HCT116 (cell line): ENCODE data around the gene CILP2. TPM values are rescaled to one million over a fixed set of nuclear protein-coding genes. Genes with fewer than 3 reads are reported as not detected.

Source experiments
- ATAC-seq: fragments of 200-7000 bp; cut with Tn5 transposase; 2 replicates; pipeline ENCODE4 v1.9.1; 2020; ENCODE audit warnings: mild to moderate bottlenecking, moderate library complexity
- BruUV-seq: library from RNA; stranded (reverse); fragments of 400-500 nt; replicated peaks from 2 replicates; lab custom pipeline; 2021; lab: Mats Ljungman, UMichigan
- CTCF ChIA-PET: fragments of 300-600 bp; sonication (Branson Sonifier 250); formaldehyde crosslinking; loops from one replicate; lab custom pipeline; 2021; ENCODE audit warnings: antibody characterized with exemption; lab: Charles Lee
- POLR2A ChIA-PET: fragments of 300-600, 350-600 bp; sonication (Branson Sonifier 250); formaldehyde crosslinking; loops from one replicate; lab custom pipeline; 2021; ENCODE audit warnings: antibody characterized with exemption; lab: Charles Lee
- RAD21 ChIA-PET, 2 experiments: fragments of 300-600 bp; sonication (Branson Sonifier 250); formaldehyde crosslinking; loops; one replicate each; lab custom pipeline; 2023; ENCODE audit warnings: low total read pairs in 2 of 2; ENCODE audit not compliant: uncharacterized antibody in 2 of 2, unreplicated experiment in 2 of 2, low non-redundant PET in 1 of 2; lab: Charles Lee
- DNase-seq: peaks from one replicate; pipeline ENCODE4 v3.0.0-alpha.2; 2010; ENCODE audit warnings: low read depth, low spot score
- H2AFZ ChIP-seq: fragments of 200-600 bp; shearing (Covaris generic), sonication (generic); 2 replicates; pipeline ENCODE4 v1.6.1; 2017; ENCODE audit warnings: low read depth, mixed run types, mixed read lengths, antibody characterized with exemption, low read length; ENCODE audit not compliant: poor library complexity, severe bottlenecking
- H3K27ac ChIP-seq: 2 replicates; pipeline ENCODE4 v1.5.1; 2012; ENCODE audit warnings: low read depth, low read length
- H3K27me3 ChIP-seq: fragments of 200-600 bp; sonication (generic); 2 replicates; pipeline ENCODE4 v1.6.1; 2016; ENCODE audit warnings: mixed run types, low read length, mixed read lengths; ENCODE audit not compliant: insufficient read depth
- H3K36me3 ChIP-seq, 2 experiments: fragments of 200-500 bp in 1 of 2; fragments of 200-600 bp in 1 of 2; sonication (Bioruptor generic) in 1 of 2; sonication (generic) in 1 of 2; 2 replicates each; pipeline versions ENCODE4 v1.5.1 to v1.6.1; 2014 to 2016; ENCODE audit warnings: low read length in 2 of 2, inconsistent platforms in 1 of 2, mixed read lengths in 1 of 2, mixed run types in 1 of 2; ENCODE audit not compliant: insufficient read depth in 2 of 2, control insufficient read depth in 1 of 2
- H3K4me1 ChIP-seq, 2 experiments: fragments of 200-600 bp in 1 of 2; sonication (generic) in 1 of 2; 2 replicates each; pipeline versions ENCODE4 v1.5.1 to v1.6.1; 2012 to 2017; ENCODE audit warnings: low read length in 2 of 2, inconsistent platforms in 1 of 2, mild to moderate bottlenecking in 1 of 2, mixed read lengths in 1 of 2, mixed run types in 1 of 2, moderate library complexity in 1 of 2; ENCODE audit not compliant: insufficient read depth in 2 of 2, control insufficient read depth in 1 of 2
- H3K4me2 ChIP-seq: fragments of 200-600 bp; sonication (generic); 2 replicates; pipeline ENCODE4 v1.6.1; 2017; ENCODE audit warnings: mixed run types, low read length, mixed read lengths
- H3K4me3 ChIP-seq, 2 experiments: fragments of 200-600 bp in 1 of 2; sonication (generic) in 1 of 2; replicated peaks in 1 of 2; 2 replicates each; pipeline ENCODE4 v1.5.1; 2011 to 2016; ENCODE audit warnings: low read length in 2 of 2, control low read depth in 1 of 2, low read depth in 1 of 2, mild to moderate bottlenecking in 1 of 2, mixed read lengths in 1 of 2, mixed run types in 1 of 2
- H3K79me2 ChIP-seq: fragments of 200-600 bp; sonication (generic); 2 replicates; pipeline ENCODE4 v1.6.1; 2017; ENCODE audit warnings: mild to moderate bottlenecking, mixed run types, low read length, moderate library complexity, mixed read lengths; ENCODE audit not compliant: insufficient read depth
- H3K9ac ChIP-seq: fragments of 200-600 bp; sonication (generic); 2 replicates; pipeline ENCODE4 v1.6.1; 2016; ENCODE audit warnings: low read length, mixed read lengths
- H3K9me2 ChIP-seq: fragments of 200-600 bp; sonication (generic), shearing (Covaris generic); 2 replicates; pipeline ENCODE4 v1.6.1; 2017; ENCODE audit warnings: mixed run types, mild to moderate bottlenecking, moderate library complexity; ENCODE audit not compliant: insufficient read depth
- H3K9me3 ChIP-seq, 2 experiments: fragments of 200-500 bp in 1 of 2; fragments of 200-600 bp in 1 of 2; sonication (Bioruptor generic) in 1 of 2; sonication (generic) in 1 of 2; 2 replicates each; pipeline ENCODE4 v1.6.1; 2014 to 2017; ENCODE audit warnings: low read length in 2 of 2, mixed read lengths in 2 of 2, inconsistent platforms in 1 of 2, low read depth in 1 of 2, mild to moderate bottlenecking in 1 of 2, mixed run types in 1 of 2, moderate library complexity in 1 of 2; ENCODE audit not compliant: control insufficient read depth in 1 of 2, insufficient read depth in 1 of 2
- H4K20me1 ChIP-seq: fragments of 200-600 bp; sonication (generic), shearing (Covaris generic); 2 replicates; pipeline ENCODE4 v1.6.1; 2017; ENCODE audit warnings: mixed run types, mild to moderate bottlenecking, moderate library complexity; ENCODE audit not compliant: insufficient read depth
- CTCF ChIP-seq, 3 experiments: fragments of 200-600 bp in 1 of 3; sonication (generic) in 1 of 3; IDR thresholded peaks in 2 of 3; conservative IDR thresholded peaks in 1 of 3; 2 replicates each; pipeline ENCODE4 v1.5.1; 2012 to 2017; ENCODE audit warnings: low read depth in 2 of 3, low read length in 2 of 3, antibody characterized with exemption in 1 of 3, borderline replicate concordance in 1 of 3, control low read depth in 1 of 3, mild to moderate bottlenecking in 1 of 3, mixed read lengths in 1 of 3, mixed run types in 1 of 3, moderate library complexity in 1 of 3; ENCODE audit not compliant: insufficient read depth in 1 of 3
- POLR2A ChIP-seq: IDR thresholded peaks from 2 replicates; pipeline ENCODE4 v1.7.0; 2011; ENCODE audit warnings: borderline replicate concordance; ENCODE audit not compliant: insufficient read depth, insufficient read length; ENCODE audit errors: extremely low read depth
- intact Hi-C: fragments of 100-400 bp; cut with micrococcal nuclease; formaldehyde crosslinking; loops from 2 replicates; pipeline ENCODE4 v1.10.0; 2022
- total RNA-seq: library from RNA; stranded (reverse); gene quantifications from one replicate; pipeline ENCODE4 v1.2.1, GENCODE V29; 2021; ENCODE audit not compliant: unreplicated experiment

CILP2 gene
- total RNA-seq, 1 experiment from 2014 or later: 13.1 TPM

GRCh38 chr19:19493841-19494546 lies 44.1 kb upstream of the CILP2 start:
- intact Hi-C loops: loop anchor here (5.0 kb wide), 1 partner anchor 347 kb away; no protein-coding TSS in a partner anchor
- RAD21 ChIA-PET: no interaction called here

More at GRCh38 chr19:19493841-19494546, 44.1 kb upstream of the CILP2 start:
- H3K4me3 ChIP-seq: no peak overlapping the region
- peak in 1 of 3 experiments; percentile 15; a peak in 2 of 6 replicates for TF ChIP-seq CTCF (IDR thresholded peaks at IDR 0.05 in 2 of 3, conservative IDR thresholded peaks at IDR 0.05 in 1 of 3; ENCODE audit: borderline replicate concordance in 1 of 3, insufficient read depth in 1 of 3, low read depth in 2 of 3, low read length in 2 of 3)
- TF ChIP-seq POLR2A: no peak
- TF ChIP-seq, all 23 proteins: peak for 1
- H3K27me3 ChIP-seq: no peaks in the 10 kb centered on the region
- no peak for ATAC-seq
- DNase-seq: no peak
- H3K9ac ChIP-seq: no peak overlapping the region
- BruUV-seq: no TSS peak
- ChIA-PET CTCF (no interaction called here), POLR2A (no interaction called here)
- peaks cover 75% of the 10 kb centered on the region for H3K79me2 ChIP-seq
- H2AFZ ChIP-seq: no peak overlapping the region
- H3K36me3 ChIP-seq: peaks cover 23 to 43% of the 10 kb centered on the region in 2 experiments; a peak in 3 of 4 replicates
- H3K4me1 ChIP-seq: peaks cover 8 to 18% of the 10 kb centered on the region in 2 experiments
- no peaks in the 10 kb centered on the region for H3K9me3 ChIP-seq
- no peak overlapping the region for H3K4me2 ChIP-seq
- H3K9me2 ChIP-seq: no peaks in the 10 kb centered on the region
- peaks cover 10% of the 10 kb centered on the region; the same call in 1 of the 2 replicates for H4K20me1 ChIP-seq
- no peak overlapping the region for H3K27ac ChIP-seq
